Cardiac fibroblast (primary cell): Measurements from ENCODE around the gene NT5DC1.

Source experiments
- DNase-seq, 2 donors: peaks; one replicate each; pipeline versions ENCODE4 v3.0.0 to v3.0.0-alpha.2; 2010; ENCODE audit warnings: low read depth in 2 of 2
- H3K4me3 ChIP-seq, 2 donors: replicated peaks in 1 of 2; 1 replicate in 1 of 2; 2 replicates in 1 of 2; pipeline ENCODE4 v1.5.1; 2011; ENCODE audit warnings: low read depth in 2 of 2, low read length in 2 of 2, mild to moderate bottlenecking in 2 of 2, moderate library complexity in 1 of 2
- TF ChIP-seq, protein P1 (sequence below): IDR thresholded peaks from one replicate; pipeline ENCODE4 v1.5.1; 2011; ENCODE audit warnings: low read depth, mild to moderate bottlenecking, low read length, inconsistent platforms

NT5DC1 gene

DNA sequence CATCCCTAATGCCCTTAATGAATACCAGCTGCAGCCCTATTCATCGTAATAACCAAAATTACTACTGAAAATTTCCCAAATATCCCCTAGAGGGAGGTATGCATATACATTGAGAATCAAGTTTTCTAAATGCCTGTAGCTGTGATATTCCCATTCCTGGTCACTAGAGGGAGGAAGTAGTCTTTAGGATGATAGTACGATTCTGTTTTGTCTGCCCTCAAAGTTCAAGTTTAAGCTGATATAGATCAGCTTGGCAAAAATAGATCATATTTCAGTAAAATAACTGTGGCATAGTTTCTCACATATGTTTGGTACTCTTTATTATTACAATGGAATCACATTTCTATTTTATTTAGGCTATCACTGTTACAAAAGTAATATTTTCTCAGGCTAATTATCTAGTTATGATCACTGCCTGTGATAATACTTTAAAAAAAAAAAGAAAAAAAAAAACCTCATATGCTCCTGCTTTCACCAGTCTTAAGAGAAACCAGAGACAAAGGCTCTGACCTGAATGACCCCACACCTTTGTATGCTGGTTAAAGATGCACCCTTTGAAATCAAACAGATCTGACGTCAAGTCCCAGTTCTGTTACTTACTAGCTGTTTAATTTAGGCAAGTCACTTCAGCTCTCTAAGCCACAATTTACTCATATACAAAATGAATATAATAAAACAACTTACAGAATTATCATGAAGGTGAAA is 168.1 kb downstream of the NT5DC1 start:
- H3K4me3 ChIP-seq = no peak overlapping the region
- DNase-seq = peak; percentile 86 to 90
- TF ChIP-seq, protein P1, sequence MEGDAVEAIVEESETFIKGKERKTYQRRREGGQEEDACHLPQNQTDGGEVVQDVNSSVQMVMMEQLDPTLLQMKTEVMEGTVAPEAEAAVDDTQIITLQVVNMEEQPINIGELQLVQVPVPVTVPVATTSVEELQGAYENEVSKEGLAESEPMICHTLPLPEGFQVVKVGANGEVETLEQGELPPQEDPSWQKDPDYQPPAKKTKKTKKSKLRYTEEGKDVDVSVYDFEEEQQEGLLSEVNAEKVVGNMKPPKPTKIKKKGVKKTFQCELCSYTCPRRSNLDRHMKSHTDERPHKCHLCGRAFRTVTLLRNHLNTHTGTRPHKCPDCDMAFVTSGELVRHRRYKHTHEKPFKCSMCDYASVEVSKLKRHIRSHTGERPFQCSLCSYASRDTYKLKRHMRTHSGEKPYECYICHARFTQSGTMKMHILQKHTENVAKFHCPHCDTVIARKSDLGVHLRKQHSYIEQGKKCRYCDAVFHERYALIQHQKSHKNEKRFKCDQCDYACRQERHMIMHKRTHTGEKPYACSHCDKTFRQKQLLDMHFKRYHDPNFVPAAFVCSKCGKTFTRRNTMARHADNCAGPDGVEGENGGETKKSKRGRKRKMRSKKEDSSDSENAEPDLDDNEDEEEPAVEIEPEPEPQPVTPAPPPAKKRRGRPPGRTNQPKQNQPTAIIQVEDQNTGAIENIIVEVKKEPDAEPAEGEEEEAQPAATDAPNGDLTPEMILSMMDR = peak; percentile 84

DNA sequence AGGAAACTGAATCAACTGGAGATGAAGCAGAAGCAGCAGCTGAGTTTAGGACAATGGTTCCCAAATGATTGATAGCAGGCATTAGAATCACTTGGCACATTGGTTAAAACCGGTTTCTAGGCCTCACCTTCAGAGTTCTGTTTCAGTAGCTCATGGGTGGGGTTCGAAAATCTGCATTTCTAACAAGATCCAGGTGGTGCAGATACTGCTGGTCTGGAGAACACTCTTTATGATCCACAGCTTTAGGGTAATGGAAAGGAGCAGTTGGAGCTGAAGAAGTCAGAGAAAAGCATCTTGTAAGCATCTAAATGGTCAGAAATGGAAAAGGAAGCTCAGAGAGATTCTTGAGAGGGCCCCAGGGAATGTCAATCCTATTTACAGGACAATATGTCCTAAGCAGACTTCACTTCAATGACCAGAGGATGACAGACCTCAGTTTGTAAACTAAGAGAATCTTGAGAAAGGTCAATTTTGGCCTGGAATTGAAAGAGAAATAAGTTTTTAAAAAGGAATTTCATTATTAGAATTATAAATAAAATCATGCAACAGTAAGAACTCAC is 170.6 kb downstream of the NT5DC1 start:
- TF ChIP-seq, protein P1 = no peak
- no peak overlapping the region for H3K4me3 ChIP-seq
- no peak for DNase-seq

DNA sequence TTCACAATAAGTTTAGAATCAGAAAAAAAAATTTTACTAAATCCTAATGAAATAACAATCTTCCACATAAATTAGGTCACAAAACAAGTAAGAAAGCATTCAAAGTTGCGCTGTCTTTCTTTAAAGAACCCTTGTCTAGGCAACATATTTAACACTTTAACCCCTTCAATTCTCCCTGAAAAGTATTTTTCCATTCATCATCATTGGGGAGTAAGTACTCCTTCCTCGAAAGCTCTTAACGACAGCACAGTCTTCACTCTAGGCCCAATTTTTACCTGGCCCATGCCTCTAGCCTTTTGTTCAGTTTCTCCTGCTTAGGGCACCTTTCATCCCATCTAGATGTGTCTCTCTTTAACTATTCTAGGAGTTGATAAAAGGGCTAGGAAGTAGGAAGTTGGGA is 176.5 kb downstream of the NT5DC1 start:
- no peak for DNase-seq
- TF ChIP-seq, protein P1 = no peak
- H3K4me3 ChIP-seq = peak overlapping the region; percentile 27 to 61

DNA sequence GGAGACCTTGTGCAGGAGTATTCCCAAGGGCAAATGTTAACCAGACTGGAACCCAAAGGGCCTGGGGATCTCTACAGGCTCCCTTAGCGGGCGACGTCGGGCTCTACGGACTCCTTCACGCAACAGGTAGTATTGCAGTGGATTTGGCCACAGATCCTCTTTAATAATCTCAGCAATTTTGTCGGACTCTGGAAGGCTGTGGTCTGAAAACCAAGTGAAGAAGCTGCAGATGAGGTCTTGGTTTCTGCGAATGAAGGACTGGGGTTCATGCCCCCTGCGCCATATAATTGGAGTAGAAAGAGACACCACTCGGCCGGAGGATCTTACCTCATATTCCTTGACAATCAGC is 177.8 kb downstream of the NT5DC1 start:
- TF ChIP-seq, protein P1 = no peak
- H3K4me3 ChIP-seq = peak overlapping the region; percentile 61 to 93
- peak in 1 of 2 donors; percentile 3 for DNase-seq

DNA sequence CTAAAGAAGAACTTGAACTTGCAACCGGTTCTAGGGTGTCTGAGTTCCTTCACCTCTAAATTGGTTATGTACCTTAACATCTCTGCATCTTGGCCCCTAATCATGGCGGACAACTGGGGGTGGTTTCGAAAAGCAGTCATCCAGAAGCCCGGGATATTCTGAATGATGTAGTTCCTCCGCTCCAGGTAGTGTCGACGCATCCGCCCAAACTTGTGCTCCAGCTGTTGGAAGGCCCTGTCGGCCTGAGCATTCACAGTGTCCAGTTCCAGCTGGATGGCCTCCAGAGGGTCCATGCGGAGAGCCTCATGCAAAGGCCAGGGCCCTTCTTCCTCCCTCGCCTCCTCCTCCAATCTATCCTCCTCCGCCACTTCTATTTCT is 178.2 kb downstream of the NT5DC1 start:
- TF ChIP-seq, protein P1 = no peak
- H3K4me3 ChIP-seq = peak overlapping the region; percentile 61 to 93
- peak; percentile 58 to 64 for DNase-seq

DNA sequence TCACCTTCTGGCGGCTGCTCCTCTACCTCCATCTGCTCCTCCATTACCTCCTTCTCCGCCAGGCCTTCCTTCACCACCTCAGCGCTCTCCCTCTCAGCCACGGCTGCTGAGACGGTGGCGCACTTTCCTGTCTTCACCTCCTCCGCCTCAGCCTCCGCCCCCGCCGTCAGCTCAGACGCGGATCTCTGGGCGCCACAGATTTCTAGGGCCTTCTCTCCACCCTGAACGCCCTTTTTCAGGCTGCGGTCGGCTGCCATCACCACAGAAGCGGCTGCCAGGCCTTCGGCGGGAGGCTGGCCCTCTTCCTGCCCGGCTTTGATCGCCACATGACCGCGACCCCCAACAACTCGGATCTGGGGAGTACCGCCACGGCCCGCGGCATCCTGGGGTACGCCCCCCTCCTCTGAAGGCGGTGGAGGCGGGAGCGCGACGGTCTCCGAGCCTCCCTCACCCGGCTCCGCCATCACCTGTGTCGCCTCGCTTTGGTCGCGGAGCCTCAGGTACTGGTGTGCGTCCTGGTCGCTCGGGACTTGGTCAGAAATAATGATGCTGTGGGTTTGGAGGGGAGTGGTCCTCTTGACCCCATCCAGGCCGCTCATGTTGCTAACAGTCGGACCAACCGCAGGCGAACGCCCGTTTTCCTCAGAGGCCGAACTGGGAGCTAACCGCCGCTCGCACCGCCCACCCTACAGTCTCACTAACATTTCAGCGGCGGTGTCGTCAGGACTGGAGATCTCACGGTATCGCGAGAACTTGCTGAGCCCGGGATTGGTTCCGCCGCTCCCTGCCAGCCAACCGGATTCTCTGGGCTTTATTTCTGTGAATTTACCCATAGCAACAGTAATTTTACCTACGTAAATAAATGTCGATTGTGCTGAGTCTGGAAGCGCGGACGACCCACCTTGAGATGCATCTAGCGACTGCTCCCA is 178.8 kb downstream of the NT5DC1 start, which contains the start of gene TSPYL1:
TSPYL1 (minus strand) TSS at position 699 of the 929 bp plus-strand sequence; CDS start at position 599, 100 bp downstream.
- peak; percentile 98 for DNase-seq
- peak within 1 kb of the TSS; percentile 61 to 93 for H3K4me3 ChIP-seq
- TF ChIP-seq, protein P1 = no peak
